ENCODE data around the gene PIP5K1B.

DNA sequence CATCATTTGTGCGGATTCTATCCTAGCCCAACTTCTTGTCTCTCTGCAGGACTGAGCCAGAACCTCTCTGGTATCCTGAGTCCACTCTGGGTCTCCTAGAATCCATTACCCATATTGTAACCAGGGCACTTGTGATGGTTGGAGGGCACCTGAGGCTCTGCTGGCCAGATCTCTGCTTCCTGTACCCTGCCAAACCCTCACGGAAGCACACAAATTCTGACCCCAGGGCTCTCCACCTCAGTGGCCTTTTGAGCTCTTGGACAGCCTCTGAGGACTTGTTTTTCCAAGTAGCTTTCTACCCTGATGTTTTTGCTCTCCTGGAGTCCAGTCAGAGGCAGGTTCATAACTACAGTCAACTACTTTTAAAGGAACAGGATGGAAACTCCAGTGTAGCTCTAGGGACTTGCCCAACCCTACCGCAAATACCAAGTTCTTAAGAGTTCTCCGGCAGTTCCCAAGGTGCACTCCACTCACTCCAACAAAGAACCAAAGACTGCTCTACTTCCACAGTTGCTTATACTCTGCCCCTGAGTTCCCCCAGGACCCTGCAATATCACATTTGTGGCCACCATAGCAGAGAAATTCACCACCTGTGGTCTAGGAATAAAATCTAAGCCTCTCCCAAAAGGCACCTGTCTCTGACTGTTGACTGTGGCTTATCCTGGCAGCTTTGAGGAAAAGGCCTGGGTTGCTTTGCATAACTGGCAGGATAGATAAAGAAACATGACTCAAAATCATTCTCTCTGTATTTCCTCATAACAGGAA lies 9.6 kb downstream of the PIP5K1B start:
- TF ChIP-seq EZH2 (IDR thresholded peaks at IDR 0.05; ENCODE audit: low read length, unreplicated experiment) (no peak), CTCF (conservative IDR thresholded peaks at IDR 0.05; ENCODE audit: low read depth, low read length) (no peak), EZH2phosphoT487 (IDR thresholded peaks at IDR 0.05; ENCODE audit: borderline replicate concordance, low read length) (no peak)

Data from PC-3 (cell line).